Pericardium fibroblast (primary cell): ENCODE measurements around the gene LRRC63. TPM values are rescaled to one million over a fixed set of nuclear protein-coding genes. Genes with fewer than 3 reads are reported as not detected.

Source experiments
- total RNA-seq: library from RNA; depleted of rRNA; stranded (reverse); fragments of >200 nt; gene quantifications from 2 replicates; pipeline ENCODE4 v1.2.3, GENCODE V29; 2015

LRRC63 gene, protein sequence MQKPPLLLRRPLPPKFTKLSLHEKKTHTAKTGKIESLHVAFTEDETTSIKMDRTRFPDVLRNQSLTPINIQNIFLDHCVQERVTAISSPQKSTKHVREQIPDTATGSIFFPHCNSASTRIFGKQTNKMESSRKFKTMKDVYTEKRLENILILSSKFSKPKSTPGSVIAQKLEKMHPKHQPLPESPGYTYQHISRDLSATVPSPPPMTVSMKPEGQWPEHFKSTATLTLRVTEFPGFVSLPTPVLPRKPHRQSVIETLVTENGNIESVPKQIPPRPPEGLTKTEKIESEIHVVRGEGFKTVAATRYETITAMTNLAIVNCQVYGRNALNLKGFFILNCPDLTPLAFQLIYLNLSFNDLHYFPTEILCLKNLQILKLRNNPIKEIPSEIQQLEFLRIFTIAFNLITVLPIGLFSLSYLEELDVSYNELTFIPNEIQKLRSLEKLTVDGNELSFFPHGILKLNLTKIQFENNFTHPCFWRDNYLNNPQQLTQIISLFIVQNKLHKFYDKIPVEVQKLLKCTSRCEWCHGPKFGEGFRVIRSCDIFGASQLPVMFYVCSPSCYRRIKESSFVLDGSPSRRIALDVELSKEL
- total RNA-seq, result not detected in 2 replicates

DNA sequence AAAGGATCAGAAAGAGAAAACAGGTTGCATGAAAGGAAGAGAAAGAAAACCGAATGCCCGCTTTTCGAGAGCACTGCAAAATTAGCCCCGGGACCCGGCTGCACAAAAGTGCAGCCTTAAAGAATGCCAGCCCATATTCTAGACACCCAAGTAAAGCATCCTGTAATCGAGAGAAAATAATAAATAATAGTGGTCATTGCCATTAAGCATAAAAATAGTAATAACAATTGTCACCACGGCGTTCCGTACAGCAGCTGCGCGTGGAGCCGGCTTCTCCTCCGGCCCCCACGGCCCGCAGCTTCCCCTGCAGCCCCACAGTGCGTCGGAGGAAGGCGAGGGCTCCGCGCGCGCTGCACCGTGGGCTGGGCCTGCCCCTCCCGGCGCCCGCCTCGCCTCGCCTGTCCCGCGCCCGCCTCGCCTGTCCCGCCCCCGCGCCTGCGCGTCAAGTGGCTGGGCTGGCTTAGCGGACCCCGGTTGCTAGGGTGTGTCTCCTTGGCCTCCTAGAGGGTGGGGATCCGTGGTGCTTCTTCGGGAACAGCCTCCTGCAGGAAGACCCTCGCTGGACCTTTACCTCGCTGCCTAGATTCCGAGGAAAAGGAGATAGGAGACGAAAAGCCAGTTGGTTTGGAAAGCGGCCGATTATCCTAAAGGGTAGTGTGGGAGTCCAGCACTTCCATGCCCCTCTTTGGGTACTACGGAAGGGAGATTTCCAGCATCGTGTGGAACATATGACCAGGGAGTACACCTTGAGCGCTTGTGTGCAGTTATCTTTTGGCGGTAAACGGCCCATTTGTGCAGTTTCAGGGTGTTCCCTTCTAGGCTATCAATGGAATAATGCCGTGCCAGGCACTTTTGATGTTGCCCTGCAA is at the start of gene LRRC63:
LRRC63 (plus strand) TSS at position 446 of the 869 bp plus-strand sequence. CDS start 1,107 bp downstream, outside the sequence.

DNA sequence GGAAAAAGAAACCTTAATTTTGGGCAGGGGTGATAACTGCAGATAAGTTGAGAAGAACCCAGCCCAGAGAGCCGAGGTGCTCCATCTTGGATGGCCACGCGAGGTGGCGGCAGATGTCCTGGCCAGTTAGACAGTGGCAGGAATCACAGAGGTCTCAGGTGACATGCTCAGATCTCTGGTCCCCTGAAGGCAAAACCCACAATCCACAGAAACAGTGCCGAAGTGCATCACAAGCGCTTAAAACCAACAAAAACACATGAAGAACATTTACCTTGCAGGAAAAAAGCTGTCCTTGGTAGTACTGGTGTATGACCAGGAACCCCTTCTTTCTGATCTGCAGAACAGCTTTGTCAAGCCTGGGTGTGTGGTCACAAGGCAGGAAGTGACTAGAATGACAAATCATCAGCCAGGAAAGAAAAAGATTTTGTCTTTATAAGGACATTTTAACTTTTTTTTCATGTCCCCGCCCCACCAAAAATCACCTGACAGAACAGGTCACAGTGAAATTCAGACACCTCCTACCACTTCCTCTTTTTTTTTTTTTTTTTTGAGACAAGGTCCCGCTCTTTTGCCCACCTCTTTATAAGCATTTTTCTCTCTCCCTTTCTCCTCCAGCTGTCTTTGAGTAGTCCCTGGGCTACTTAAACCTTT is 29.8 kb upstream of the LRRC63 start, which contains the start of gene LCP1:
LCP1 (minus strand) TSS at position 338 of the 651 bp plus-strand sequence. CDS start 22,515 bp downstream, outside the sequence.

Other genes with a start within 250 kb of the LRRC63 start
- gene ZC3H13, start 159.2 kb upstream of the LRRC63 start, total RNA-seq, result 8.5 and 13.2 TPM in 2 replicates
- gene CPB2, start 106.9 kb upstream of the LRRC63 start, total RNA-seq, result not detected in 2 replicates
- under 0.01 TPM in 1 of 2 replicates, not detected in the other for gene LCP1, start 29.8 kb upstream of the LRRC63 start, total RNA-seq
- not detected in 2 replicates for gene RUBCNL, start 175.3 kb downstream of the LRRC63 start, total RNA-seq